GM12878 (cell line): ENCODE results near the gene MACROD2. TPM values are rescaled to one million over a fixed set of nuclear protein-coding genes. Genes with fewer than 3 reads are reported as not detected.

ENCODE experiments used
- ATAC-seq: fragments of 200-7000 bp; cut with Tn5 transposase; 3 replicates; pipeline ENCODE4 v1.9.1; 2020; ENCODE audit warnings: mild to moderate bottlenecking, moderate library complexity
- BruUV-seq: library from RNA; stranded (reverse); fragments of 400-500 nt; replicated peaks from 2 replicates; lab custom pipeline; 2021; lab: Mats Ljungman, UMichigan
- CTCF ChIA-PET: fragments of 300-600 bp; sonication (Branson Sonifier 250); formaldehyde crosslinking; extraction: SDS; loops from one replicate; lab custom pipeline; 2021; ENCODE audit warnings: inconsistent platforms; lab: Yijun Ruan, JAX
- POLR2A ChIA-PET: fragments of 350-600 bp; formaldehyde crosslinking; extraction: SDS; loops from one replicate; lab custom pipeline; 2021; ENCODE audit warnings: inconsistent platforms; lab: Charles Lee
- RAD21 ChIA-PET: fragments of 300-600 bp; sonication (Branson Sonifier 250); formaldehyde crosslinking; loops from one replicate; lab custom pipeline; 2023; ENCODE audit warnings: antibody characterized with exemption; ENCODE audit not compliant: unreplicated experiment; lab: Charles Lee
- SMC1A ChIA-PET: fragments of 300-600 bp; sonication (Branson Sonifier 250); formaldehyde crosslinking; loops from one replicate; lab custom pipeline; 2023; ENCODE audit not compliant: unreplicated experiment, uncharacterized antibody; lab: Charles Lee
- DNase-seq: peaks from one replicate; pipeline ENCODE4 v3.0.0-alpha.2; 2011; ENCODE audit warnings: low read depth, low spot score
- FAIRE-seq: peaks from 3 replicates; lab custom pipeline; 2011; peaks lifted over from hg19 to GRCh38; lab: Jason Lieb, UNC
- H2AFZ ChIP-seq: 2 replicates; pipeline ENCODE4 v1.6.0; 2011; ENCODE audit warnings: low read depth, low read length, control low read depth; ENCODE audit not compliant: control insufficient read depth
- H3K27ac ChIP-seq: 2 replicates; pipeline ENCODE4 v1.5.1; 2011; ENCODE audit warnings: control low read depth; ENCODE audit not compliant: control insufficient read depth, insufficient read depth
- H3K27me3 ChIP-seq, 2 experiments: replicated peaks in 1 of 2; 2 replicates each; pipeline versions ENCODE4 v1.6.0 to v1.6.1; 2011; ENCODE audit warnings: low read length in 1 of 2; ENCODE audit not compliant: control insufficient read depth in 2 of 2, insufficient read depth in 2 of 2
- H3K36me3 ChIP-seq, 2 experiments: 2 replicates each; pipeline ENCODE4 v1.5.1; 2011; ENCODE audit warnings: low read length in 1 of 2; ENCODE audit not compliant: control insufficient read depth in 2 of 2, insufficient read depth in 2 of 2
- H3K4me1 ChIP-seq: 2 replicates; pipeline ENCODE4 v1.6.1; 2011; ENCODE audit warnings: mild to moderate bottlenecking, low read length, moderate library complexity, mixed read lengths; ENCODE audit not compliant: control insufficient read depth, insufficient read depth
- H3K4me2 ChIP-seq: 2 replicates; pipeline ENCODE4 v1.6.0; 2011; ENCODE audit warnings: control low read depth; ENCODE audit not compliant: control insufficient read depth, insufficient read depth
- H3K4me3 ChIP-seq: fragments of 200-600 bp; sonication (generic); 2 replicates; pipeline ENCODE4 v1.5.1; 2016
- H3K79me2 ChIP-seq: 2 replicates; pipeline ENCODE4 v1.6.0; 2011; ENCODE audit warnings: low read length; ENCODE audit not compliant: control insufficient read depth, insufficient read depth
- H3K9ac ChIP-seq: 2 replicates; pipeline ENCODE4 v1.8.0; 2011; ENCODE audit warnings: low read length, control low read depth, mixed read lengths; ENCODE audit not compliant: control insufficient read depth, insufficient read depth
- H3K9me3 ChIP-seq: replicated peaks from 3 replicates; pipeline ENCODE4 v1.5.1; 2011; ENCODE audit warnings: mild to moderate bottlenecking, low read length; ENCODE audit not compliant: control insufficient read depth, insufficient read depth
- H4K20me1 ChIP-seq: 2 replicates; pipeline ENCODE4 v1.6.0; 2011; ENCODE audit not compliant: control insufficient read depth, insufficient read depth
- CREB1 ChIP-seq: IDR thresholded peaks from 2 replicates; pipeline ENCODE4 v1.6.1; 2012; ENCODE audit warnings: low read depth, mild to moderate bottlenecking, inconsistent platforms
- HDGF ChIP-seq: fragments of 450-650 bp; IDR thresholded peaks from 2 replicates; pipeline ENCODE4 v1.6.1; 2016; ENCODE audit warnings: antibody characterized with exemption
- JUNB ChIP-seq: IDR thresholded peaks from 2 replicates; pipeline ENCODE4 v1.6.1; 2016; ENCODE audit warnings: antibody characterized with exemption, mild to moderate bottlenecking
- KAT2A ChIP-seq: conservative IDR thresholded peaks from 2 replicates; pipeline ENCODE4 v1.6.1; 2011; ENCODE audit warnings: low read depth, low read length; ENCODE audit not compliant: control insufficient read depth
- MXI1 ChIP-seq: fragments of 150-350 bp; IDR thresholded peaks from 2 replicates; pipeline ENCODE4 v1.6.1; 2011; ENCODE audit warnings: low read depth, mild to moderate bottlenecking, inconsistent platforms, low read length, improper control_type of control experiment
- NR2C1 ChIP-seq: fragments of 450-650 bp; IDR thresholded peaks from 2 replicates; pipeline ENCODE4 v1.6.1; 2017; ENCODE audit warnings: antibody characterized with exemption, mild to moderate bottlenecking, moderate library complexity
- POLR2A ChIP-seq: IDR thresholded peaks from 2 replicates; pipeline ENCODE4 v1.6.1; 2011; ENCODE audit warnings: low read depth, mild to moderate bottlenecking, low read length
- SMAD5 ChIP-seq: IDR thresholded peaks from 2 replicates; pipeline ENCODE4 v1.6.1; 2016; ENCODE audit warnings: antibody characterized with exemption, low read depth
- STAT1 ChIP-seq: fragments of 450-650 bp; conservative IDR thresholded peaks from 2 replicates; pipeline ENCODE4 v1.6.1; 2014; ENCODE audit warnings: antibody characterized with exemption, mild to moderate bottlenecking
- YBX1 ChIP-seq: fragments of 450-650 bp; IDR thresholded peaks from 2 replicates; pipeline ENCODE4 v1.6.1; 2016; ENCODE audit warnings: antibody characterized with exemption
- YY1 ChIP-seq: IDR thresholded peaks from 2 replicates; pipeline ENCODE4 v1.6.1; 2011; ENCODE audit warnings: low read depth, mild to moderate bottlenecking, low read length
- ZBED1 ChIP-seq: IDR thresholded peaks from 2 replicates; pipeline ENCODE4 v1.6.1; 2016; ENCODE audit warnings: borderline replicate concordance
- WGBS: methylation state at CpG from one replicate; pipeline ENCODE4 v1.1.6; 2016; ENCODE audit warnings: low lambda C conversion rate; ENCODE audit not compliant: insufficient replicate concordance, insufficient coverage; ENCODE audit errors: missing lambda C conversion rate; 5-methylcytosine and 5-hydroxymethylcytosine counted together
- in situ Hi-C: fragments of 300-500 bp; cut with MboI; formaldehyde crosslinking; loops from 9 replicates; pipeline ENCODE4 v1.14.3; 2018; ENCODE audit warnings: mixed read lengths
- intact Hi-C: fragments of 100-400 bp; cut with micrococcal nuclease; formaldehyde crosslinking; loops from one replicate; pipeline ENCODE4 v1.14.2; 2022; ENCODE audit not compliant: unreplicated experiment
- polyA plus RNA-seq, 11 experiments: library from polyadenylated mRNA; depleted of rRNA in 4 of 11; unstranded in 6 of 11; stranded (reverse) in 5 of 11; fragments of >200 nt; fragmentation: Nextera tagmentation in 4 of 11; fragmentation: Illumina TruSeq in 1 of 11; extraction: Ambion mirVana in 4 of 11; extraction: Trizol in 1 of 11; gene quantifications; 1 replicate in 1 of 11; 2 replicates in 10 of 11; pipeline versions ENCODE4 v1.2.1 to v1.2.3, GENCODE V29; 2011 to 2016; ENCODE audit warnings: inconsistent platforms in 2 of 11, missing spikeins in 2 of 11, low read depth in 1 of 11
- total RNA-seq, 4 experiments: library from RNA; depleted of rRNA in 3 of 4; stranded (reverse); fragments of >200 nt in 3 of 4; fragmentation: Illumina TruSeq in 1 of 4; extraction: Trizol in 1 of 4; gene quantifications; 2 replicates each; pipeline versions ENCODE4 v1.2.1 to v1.2.3, GENCODE V29; 2013 to 2021
- TF ChIP-seq, protein P1 (sequence below), 3 experiments: IDR thresholded peaks in 2 of 3; conservative IDR thresholded peaks in 1 of 3; 2 replicates each; pipeline ENCODE4 v1.5.1; 2011; ENCODE audit warnings: low read depth in 3 of 3, low read length in 3 of 3, mild to moderate bottlenecking in 3 of 3, control low read depth in 2 of 3, moderate library complexity in 2 of 3, inconsistent platforms in 1 of 3, mixed read lengths in 1 of 3; ENCODE audit not compliant: control insufficient read depth in 2 of 3, insufficient read depth in 1 of 3; ENCODE audit errors: extremely low read depth in 1 of 3

Gene MACROD2
- total and polyA plus RNA-seq, 10 of the 15 experiments (the other 5 are each of a cell fraction or from before 2014, with no cell fraction given), result 1.1 to 21.5 (median 2.2) TPM

DNA sequence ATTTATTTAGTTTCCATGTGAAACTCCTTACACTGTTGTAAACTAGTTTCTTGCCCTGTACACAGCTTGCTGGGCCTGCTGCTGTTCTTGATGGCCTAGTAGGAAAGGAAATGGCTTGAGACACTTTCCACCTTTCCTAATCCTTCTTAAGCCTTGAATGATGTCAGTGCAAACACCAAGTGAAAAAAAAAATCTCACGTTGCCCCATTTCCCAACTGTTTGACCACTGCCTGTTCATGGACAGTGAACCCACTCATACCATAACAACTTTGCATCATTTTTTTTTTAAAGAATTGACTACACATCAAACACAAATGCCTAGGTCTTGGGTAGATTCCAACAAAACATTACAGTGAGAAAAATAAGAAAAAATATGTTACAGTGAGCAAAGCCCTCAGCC is 995.7 kb downstream of the MACROD2 start:
- FAIRE-seq, result no peak
- Histone ChIP-seq H3K4me3 (no peak overlapping the region), H3K79me2 (no peaks in the 10 kb centered on the region), H3K27ac (no peak overlapping the region), H3K4me1 (no peaks in the 10 kb centered on the region), H3K9ac (no peak overlapping the region), H4K20me1 (no peaks in the 10 kb centered on the region), H3K9me3 (no peaks in the 10 kb centered on the region), H2AFZ (no peak overlapping the region), H3K27me3 (no peaks in the 10 kb centered on the region), H3K36me3 (no peaks in the 10 kb centered on the region), H3K4me2 (no peak overlapping the region)
- intact Hi-C loops (no loop called here), in situ Hi-C loops (no loop called here)
- TF ChIP-seq STAT1 (no peak), JUNB (no peak), YBX1 (no peak), NR2C1 (no peak), KAT2A (no peak), ZBED1 (no peak), MXI1 (no peak), POLR2A (no peak), YY1 (no peak), CREB1 (no peak), SMAD5 (no peak), HDGF (no peak)
- TF ChIP-seq, protein P1, sequence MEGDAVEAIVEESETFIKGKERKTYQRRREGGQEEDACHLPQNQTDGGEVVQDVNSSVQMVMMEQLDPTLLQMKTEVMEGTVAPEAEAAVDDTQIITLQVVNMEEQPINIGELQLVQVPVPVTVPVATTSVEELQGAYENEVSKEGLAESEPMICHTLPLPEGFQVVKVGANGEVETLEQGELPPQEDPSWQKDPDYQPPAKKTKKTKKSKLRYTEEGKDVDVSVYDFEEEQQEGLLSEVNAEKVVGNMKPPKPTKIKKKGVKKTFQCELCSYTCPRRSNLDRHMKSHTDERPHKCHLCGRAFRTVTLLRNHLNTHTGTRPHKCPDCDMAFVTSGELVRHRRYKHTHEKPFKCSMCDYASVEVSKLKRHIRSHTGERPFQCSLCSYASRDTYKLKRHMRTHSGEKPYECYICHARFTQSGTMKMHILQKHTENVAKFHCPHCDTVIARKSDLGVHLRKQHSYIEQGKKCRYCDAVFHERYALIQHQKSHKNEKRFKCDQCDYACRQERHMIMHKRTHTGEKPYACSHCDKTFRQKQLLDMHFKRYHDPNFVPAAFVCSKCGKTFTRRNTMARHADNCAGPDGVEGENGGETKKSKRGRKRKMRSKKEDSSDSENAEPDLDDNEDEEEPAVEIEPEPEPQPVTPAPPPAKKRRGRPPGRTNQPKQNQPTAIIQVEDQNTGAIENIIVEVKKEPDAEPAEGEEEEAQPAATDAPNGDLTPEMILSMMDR (IDR thresholded peaks at IDR 0.05 in 2 of 3, conservative IDR thresholded peaks at IDR 0.05 in 1 of 3; ENCODE audit: control insufficient read depth in 2 of 3, extremely low read depth in 1 of 3, insufficient read depth in 1 of 3, low read depth in 3 of 3, low read length in 3 of 3), result no peak
- ChIA-PET CTCF (no interaction called here), SMC1A (no interaction called here), RAD21 (no interaction called here), POLR2A (no interaction called here)
- DNase-seq, result no peak
- WGBS, result 0% methylated on average over 1 of the region's 1 CpG
- BruUV-seq, result no TSS peak
- no peak for ATAC-seq
